DND-41 (cell line): Measurements from ENCODE around the gene TUBB2A.

Experiments used
- ATAC-seq: fragments of 200-7000 bp; cut with Tn5 transposase; 3 replicates; pipeline ENCODE4 v1.9.1; 2021; ENCODE audit warnings: low read depth; ENCODE audit not compliant: insufficient read depth
- DNase-seq: peaks from one replicate; pipeline ENCODE4 v3.0.0-alpha.2; 2020
- H2AFZ ChIP-seq: 2 replicates; pipeline ENCODE4 v1.6.0; 2012; ENCODE audit warnings: low read depth, low read length
- H3K27ac ChIP-seq: 2 replicates; pipeline ENCODE4 v1.5.1; 2012; ENCODE audit warnings: low read length, inconsistent platforms
- H3K27me3 ChIP-seq: fragments of 200-600 bp; sonication (generic); 2 replicates; pipeline ENCODE4 v1.6.0; 2012; ENCODE audit warnings: low read length, mild to moderate bottlenecking, inconsistent platforms; ENCODE audit not compliant: insufficient read depth, poor library complexity
- H3K36me3 ChIP-seq: 2 replicates; pipeline ENCODE4 v1.5.1; 2012; ENCODE audit warnings: low read length, inconsistent platforms; ENCODE audit not compliant: insufficient read depth
- H3K4me1 ChIP-seq: 2 replicates; pipeline ENCODE4 v1.5.1; 2012; ENCODE audit warnings: mild to moderate bottlenecking, low read length; ENCODE audit not compliant: insufficient read depth
- H3K4me2 ChIP-seq: 2 replicates; pipeline ENCODE4 v1.6.0; 2012; ENCODE audit warnings: mild to moderate bottlenecking, moderate library complexity, low read length, inconsistent platforms; ENCODE audit not compliant: insufficient read depth
- H3K4me3 ChIP-seq, 2 experiments: fragments of 200-600 bp in 1 of 2; shearing (Covaris generic) in 1 of 2; 2 replicates each; pipeline ENCODE4 v1.5.1; 2012 to 2016; ENCODE audit warnings: inconsistent platforms in 2 of 2, low read length in 2 of 2, mild to moderate bottlenecking in 2 of 2, low read depth in 1 of 2, moderate library complexity in 1 of 2
- H3K79me2 ChIP-seq: 2 replicates; pipeline ENCODE4 v1.6.0; 2012; ENCODE audit warnings: low read length, inconsistent platforms; ENCODE audit not compliant: insufficient read depth
- H3K9ac ChIP-seq: 2 replicates; pipeline ENCODE4 v1.6.0; 2012; ENCODE audit warnings: low read depth, mild to moderate bottlenecking, inconsistent platforms, low read length, moderate library complexity
- H3K9me3 ChIP-seq: 2 replicates; pipeline ENCODE4 v1.5.1; 2012; ENCODE audit warnings: low read length, moderate library complexity, mild to moderate bottlenecking, inconsistent platforms; ENCODE audit not compliant: insufficient read depth, severe bottlenecking
- H4K20me1 ChIP-seq: 2 replicates; pipeline ENCODE4 v1.6.0; 2012; ENCODE audit warnings: low read length; ENCODE audit not compliant: insufficient read depth
- EZH2 ChIP-seq: IDR thresholded peaks from 3 replicates; pipeline ENCODE4 v1.6.1; 2012; ENCODE audit warnings: borderline replicate concordance, low read depth, mild to moderate bottlenecking, moderate library complexity, low read length, inconsistent platforms; ENCODE audit not compliant: severe bottlenecking
- TF ChIP-seq, protein P1 (sequence below): IDR thresholded peaks from 2 replicates; pipeline ENCODE4 v1.5.1; 2012; ENCODE audit warnings: borderline replicate concordance, low read length, moderate library complexity, mild to moderate bottlenecking; ENCODE audit not compliant: poor library complexity, severe bottlenecking; ENCODE audit errors: extremely low read depth

The TUBB2A gene

DNA sequence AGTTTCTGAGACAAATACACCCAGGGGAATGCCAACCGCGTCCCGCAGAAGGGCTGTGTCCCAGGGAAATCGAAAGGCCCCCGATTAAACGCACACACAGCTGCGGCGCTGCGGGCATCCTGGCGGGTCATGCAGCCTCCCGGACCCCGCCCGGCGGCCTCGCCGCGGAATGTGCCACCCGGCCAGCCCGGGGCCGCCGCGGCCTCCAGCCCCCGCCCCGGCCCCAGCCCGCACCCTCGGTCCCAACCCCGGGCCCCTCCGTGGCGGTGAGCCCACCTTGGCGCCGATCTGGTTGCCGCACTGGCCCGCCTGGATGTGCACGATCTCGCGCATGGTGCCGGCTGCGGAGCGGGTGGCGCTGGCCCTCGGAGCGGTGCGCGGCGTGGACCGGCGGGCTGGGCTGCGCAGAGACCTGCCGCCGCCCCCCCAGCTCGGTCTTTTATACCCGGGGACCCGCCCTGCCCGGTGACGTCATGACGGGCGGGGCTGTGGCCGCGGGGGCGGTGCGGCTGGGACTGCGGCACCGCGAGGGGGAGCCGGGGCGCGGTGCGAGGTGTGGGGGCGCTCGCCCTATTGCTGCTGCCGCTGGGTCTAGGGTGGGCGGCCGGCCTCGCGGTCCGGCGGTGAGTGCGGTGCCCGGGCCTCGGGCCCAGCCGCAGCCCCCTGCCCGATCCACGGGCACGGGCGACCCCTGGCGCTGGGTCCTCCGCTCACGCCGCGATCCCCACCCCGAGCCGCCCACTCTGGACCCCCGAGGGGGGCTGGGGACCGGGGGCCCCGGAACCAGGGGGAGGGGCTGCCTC, at the start of gene TUBB2A:
Gene TUBB2A, minus strand, starts transcription at position 414 of the 803 bp plus-strand sequence. Its CDS starts 81 bp downstream, at position 333.
- H3K4me1 ChIP-seq, result peaks cover 25% of the 10 kb centered on the region
- peak within 1 kb of the TSS; percentile 73 for H2AFZ ChIP-seq
- no peak within 1 kb of the TSS; the same call in 1 of the 2 replicates for H3K27ac ChIP-seq
- DNase-seq, result peak; percentile 76
- no peak for TF ChIP-seq EZH2
- TF ChIP-seq, protein P1, sequence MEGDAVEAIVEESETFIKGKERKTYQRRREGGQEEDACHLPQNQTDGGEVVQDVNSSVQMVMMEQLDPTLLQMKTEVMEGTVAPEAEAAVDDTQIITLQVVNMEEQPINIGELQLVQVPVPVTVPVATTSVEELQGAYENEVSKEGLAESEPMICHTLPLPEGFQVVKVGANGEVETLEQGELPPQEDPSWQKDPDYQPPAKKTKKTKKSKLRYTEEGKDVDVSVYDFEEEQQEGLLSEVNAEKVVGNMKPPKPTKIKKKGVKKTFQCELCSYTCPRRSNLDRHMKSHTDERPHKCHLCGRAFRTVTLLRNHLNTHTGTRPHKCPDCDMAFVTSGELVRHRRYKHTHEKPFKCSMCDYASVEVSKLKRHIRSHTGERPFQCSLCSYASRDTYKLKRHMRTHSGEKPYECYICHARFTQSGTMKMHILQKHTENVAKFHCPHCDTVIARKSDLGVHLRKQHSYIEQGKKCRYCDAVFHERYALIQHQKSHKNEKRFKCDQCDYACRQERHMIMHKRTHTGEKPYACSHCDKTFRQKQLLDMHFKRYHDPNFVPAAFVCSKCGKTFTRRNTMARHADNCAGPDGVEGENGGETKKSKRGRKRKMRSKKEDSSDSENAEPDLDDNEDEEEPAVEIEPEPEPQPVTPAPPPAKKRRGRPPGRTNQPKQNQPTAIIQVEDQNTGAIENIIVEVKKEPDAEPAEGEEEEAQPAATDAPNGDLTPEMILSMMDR, result peak; percentile 53
- peaks cover 39% of the 10 kb centered on the region for H3K27me3 ChIP-seq
- no peaks in the 10 kb centered on the region for H4K20me1 ChIP-seq
- H3K9ac ChIP-seq, result peak within 1 kb of the TSS; percentile 63
- ATAC-seq, result peak; percentile 85
- no peaks in the 10 kb centered on the region for H3K9me3 ChIP-seq
- no peaks in the 10 kb centered on the region for H3K36me3 ChIP-seq
- no peaks in the 10 kb centered on the region for H3K79me2 ChIP-seq
- H3K4me3 ChIP-seq, result peak within 1 kb of the TSS; percentile 39 to 65; a peak in 3 of 4 replicates
- peak within 1 kb of the TSS; percentile 96 for H3K4me2 ChIP-seq

GRCh38 chr6:3206339-3207015, 49.1 kb upstream of the TUBB2A start:
- no peaks in the 10 kb centered on the region for H3K9me3 ChIP-seq
- no peak overlapping the region for H3K4me3 ChIP-seq
- H3K36me3 ChIP-seq, result no peaks in the 10 kb centered on the region
- DNase-seq (no peak), ATAC-seq (no peak)
- TF ChIP-seq EZH2, result no peak
- TF ChIP-seq, protein P1, result no peak
- H3K4me2 ChIP-seq, result no peak overlapping the region
- no peaks in the 10 kb centered on the region for H4K20me1 ChIP-seq
- H2AFZ ChIP-seq, result no peak overlapping the region
- H3K4me1 ChIP-seq, result no peaks in the 10 kb centered on the region
- no peak overlapping the region for H3K27ac ChIP-seq
- H3K9ac ChIP-seq, result no peak overlapping the region
- H3K27me3 ChIP-seq, result peaks cover 22% of the 10 kb centered on the region
- H3K79me2 ChIP-seq, result no peaks in the 10 kb centered on the region

GRCh38 chr6:3205913-3206312, 48.6 kb upstream of the TUBB2A start:
- Histone ChIP-seq H3K9ac (no peak overlapping the region), H3K79me2 (no peaks in the 10 kb centered on the region), H3K4me1 (no peaks in the 10 kb centered on the region), H3K4me3 (no peak overlapping the region), H3K4me2 (no peak overlapping the region), H3K27ac (no peak overlapping the region), H2AFZ (no peak overlapping the region), H3K36me3 (no peaks in the 10 kb centered on the region), H4K20me1 (no peaks in the 10 kb centered on the region), H3K9me3 (no peaks in the 10 kb centered on the region), H3K27me3 (peaks cover 20% of the 10 kb centered on the region)
- TF ChIP-seq EZH2, result no peak
- TF ChIP-seq, protein P1, result no peak
- DNase-seq (no peak), ATAC-seq (no peak)
